ENCODE results near the gene AWAT2.

Gene AWAT2

GRCh38 chrX:70049406-70049805 lies 332 bp downstream of the AWAT2 start:
- TF ChIP-seq EZH2phosphoT487 (conservative IDR thresholded peaks at IDR 0.05; ENCODE audit: low read length) (no peak), CTCF (IDR thresholded peaks at IDR 0.05; ENCODE audit: insufficient read depth, low read length, poor library complexity, severe bottlenecking) (no peak)
- Histone ChIP-seq H3K27me3 (ENCODE audit: low read length) (no peaks in the 10 kb centered on the region), H3K36me3 (ENCODE audit: low read length) (no peaks in the 10 kb centered on the region), H4K20me1 (ENCODE audit: low read depth, low read length) (no peaks in the 10 kb centered on the region), H3K27ac (ENCODE audit: low read depth, low read length) (no peak overlapping the region), H3K4me3 (ENCODE audit: insufficient read depth, low read length, poor library complexity, severe bottlenecking) (no peak overlapping the region), H3F3A (ENCODE audit: insufficient read depth) (no peaks in the 10 kb centered on the region), H3K9me3 (ENCODE audit: insufficient read depth, low read length) (no peaks in the 10 kb centered on the region), H3K9ac (ENCODE audit: low read length) (no peak overlapping the region), H3K9me2 (replicated peaks; ENCODE audit: insufficient read depth, low read length) (no peaks in the 10 kb centered on the region), H3K4me2 (ENCODE audit: low read depth, low read length, poor library complexity, severe bottlenecking) (no peak overlapping the region), H2AFZ (ENCODE audit: low read depth, low read length, severe bottlenecking) (no peak overlapping the region), H3K79me2 (ENCODE audit: insufficient read depth, low read length) (no peaks in the 10 kb centered on the region)

GRCh38 chrX:70046978-70047377 lies 2.8 kb downstream of the AWAT2 start:
- no peak overlapping the region for H2AFZ ChIP-seq (ENCODE audit: low read depth, low read length, severe bottlenecking)

GRCh38 chrX:70044541-70045245 lies 5.0 kb downstream of the AWAT2 start:
- no peaks in the 10 kb centered on the region for H3F3A ChIP-seq (ENCODE audit: insufficient read depth)
- H3K27me3 ChIP-seq (ENCODE audit: low read length) = no peaks in the 10 kb centered on the region
- H3K4me3 ChIP-seq (ENCODE audit: insufficient read depth, low read length, poor library complexity, severe bottlenecking) = no peak overlapping the region
- no peaks in the 10 kb centered on the region for H3K79me2 ChIP-seq (ENCODE audit: insufficient read depth, low read length)
- no peak overlapping the region for H3K4me2 ChIP-seq (ENCODE audit: low read depth, low read length, poor library complexity, severe bottlenecking)
- H3K9ac ChIP-seq (ENCODE audit: low read length) = no peak overlapping the region
- TF ChIP-seq EZH2phosphoT487 (conservative IDR thresholded peaks at IDR 0.05; ENCODE audit: low read length) = no peak
- no peak for TF ChIP-seq CTCF (IDR thresholded peaks at IDR 0.05; ENCODE audit: insufficient read depth, low read length, poor library complexity, severe bottlenecking)
- no peaks in the 10 kb centered on the region for H4K20me1 ChIP-seq (ENCODE audit: low read depth, low read length)
- H2AFZ ChIP-seq (ENCODE audit: low read depth, low read length, severe bottlenecking) = no peak overlapping the region
- no peak overlapping the region for H3K27ac ChIP-seq (ENCODE audit: low read depth, low read length)
- no peaks in the 10 kb centered on the region for H3K36me3 ChIP-seq (ENCODE audit: low read length)
- H3K9me3 ChIP-seq (ENCODE audit: insufficient read depth, low read length) = no peaks in the 10 kb centered on the region
- H3K9me2 ChIP-seq (replicated peaks; ENCODE audit: insufficient read depth, low read length) = no peaks in the 10 kb centered on the region

More at GRCh38 chrX:70046978-70047377, 2.8 kb downstream of the AWAT2 start:
- Histone ChIP-seq H3K4me3 (ENCODE audit: insufficient read depth, low read length, poor library complexity, severe bottlenecking) (no peak overlapping the region), H4K20me1 (ENCODE audit: low read depth, low read length) (no peaks in the 10 kb centered on the region), H3K79me2 (ENCODE audit: insufficient read depth, low read length) (no peaks in the 10 kb centered on the region), H3K27ac (ENCODE audit: low read depth, low read length) (no peak overlapping the region), H3K36me3 (ENCODE audit: low read length) (no peaks in the 10 kb centered on the region), H3F3A (ENCODE audit: insufficient read depth) (no peaks in the 10 kb centered on the region), H3K9ac (ENCODE audit: low read length) (no peak overlapping the region), H3K9me3 (ENCODE audit: insufficient read depth, low read length) (no peaks in the 10 kb centered on the region), H3K9me2 (replicated peaks; ENCODE audit: insufficient read depth, low read length) (no peaks in the 10 kb centered on the region), H3K4me2 (ENCODE audit: low read depth, low read length, poor library complexity, severe bottlenecking) (no peak overlapping the region), H3K27me3 (ENCODE audit: low read length) (no peaks in the 10 kb centered on the region)
- no peak for TF ChIP-seq EZH2phosphoT487 (conservative IDR thresholded peaks at IDR 0.05; ENCODE audit: low read length)
- TF ChIP-seq CTCF (IDR thresholded peaks at IDR 0.05; ENCODE audit: insufficient read depth, low read length, poor library complexity, severe bottlenecking) = no peak
